IMR-90 (cell line): ENCODE data around the gene LINC01488. TPM values are rescaled to one million over a fixed set of nuclear protein-coding genes. Genes with fewer than 3 reads are reported as not detected.
A peak's percentile ranks its signal among the peaks of the same experiment; 100 is the strongest.

Experiments used
- ATAC-seq: fragments of 200-7000 bp; cut with Tn5 transposase; 2 replicates; pipeline ENCODE4 v1.9.1; 2020; ENCODE audit warnings: low read depth, mild to moderate bottlenecking, moderate library complexity
- BruUV-seq: library from RNA; stranded (reverse); fragments of 400-500 nt; replicated peaks from 2 replicates; lab custom pipeline; 2021; lab: Mats Ljungman, UMichigan
- CTCF ChIA-PET: fragments of 300-600 bp; formaldehyde crosslinking; extraction: SDS; loops from one replicate; lab custom pipeline; 2021; ENCODE audit warnings: antibody characterized with exemption; lab: Yijun Ruan, JAX
- POLR2A ChIA-PET: fragments of 300-600 bp; sonication (Branson Sonifier 250); formaldehyde crosslinking; loops from one replicate; lab custom pipeline; 2022; ENCODE audit warnings: antibody characterized with exemption; ENCODE audit not compliant: unreplicated experiment; lab: Charles Lee
- DNase-seq: peaks from one replicate; pipeline ENCODE4 v3.0.0; 2013
- H2AFZ ChIP-seq: replicated peaks from 2 replicates; pipeline ENCODE3; 2013; ENCODE audit warnings: low read length, mild to moderate bottlenecking; ENCODE audit not compliant: poor library complexity
- H2AK5ac ChIP-seq: 2 replicates; pipeline ENCODE4 v1.6.1; 2013; ENCODE audit warnings: low read depth, low read length, inconsistent platforms
- H2AK9ac ChIP-seq: replicated peaks from 2 replicates; pipeline ENCODE3; 2013; ENCODE audit warnings: mild to moderate bottlenecking, low read depth, low read length, moderate library complexity; ENCODE audit not compliant: poor library complexity
- H2BK120ac ChIP-seq: 2 replicates; pipeline ENCODE4 v1.6.1; 2013; ENCODE audit warnings: low read depth, low read length, inconsistent platforms
- H2BK15ac ChIP-seq: 3 replicates; pipeline ENCODE4 v1.6.1; 2013; ENCODE audit warnings: low read depth, low read length, inconsistent platforms
- H2BK20ac ChIP-seq: 2 replicates; pipeline ENCODE4 v1.6.1; 2013; ENCODE audit warnings: low read depth, mild to moderate bottlenecking, inconsistent platforms, low read length, moderate library complexity
- H2BK5ac ChIP-seq: 2 replicates; pipeline ENCODE4 v1.6.1; 2013; ENCODE audit warnings: mild to moderate bottlenecking, low read depth, low read length, inconsistent platforms; ENCODE audit not compliant: poor library complexity, severe bottlenecking
- H3K14ac ChIP-seq: replicated peaks from 2 replicates; pipeline ENCODE4 v1.6.1; 2013; ENCODE audit warnings: low read depth, low read length, inconsistent platforms
- H3K18ac ChIP-seq: 2 replicates; pipeline ENCODE4 v1.6.1; 2013; ENCODE audit warnings: low read depth, low read length, control low read depth
- H3K23ac ChIP-seq: 2 replicates; pipeline ENCODE4 v1.6.1; 2013; ENCODE audit warnings: low read depth, low read length, inconsistent platforms
- H3K27ac ChIP-seq: 2 replicates; pipeline ENCODE4 v1.5.1; 2013; ENCODE audit warnings: mild to moderate bottlenecking, control low read depth, low read length; ENCODE audit not compliant: insufficient read depth
- H3K27me3 ChIP-seq: 2 replicates; pipeline ENCODE4 v1.6.1; 2013; ENCODE audit warnings: low read length; ENCODE audit not compliant: control insufficient read depth, insufficient read depth
- H3K36me3 ChIP-seq: 2 replicates; pipeline ENCODE4 v1.6.1; 2013; ENCODE audit warnings: low read length, mixed read lengths; ENCODE audit not compliant: control insufficient read depth, insufficient read depth
- H3K4ac ChIP-seq: 2 replicates; pipeline ENCODE4 v1.6.1; 2013; ENCODE audit warnings: low read depth, low read length, inconsistent platforms
- H3K4me1 ChIP-seq: 2 replicates; pipeline ENCODE4 v1.6.1; 2013; ENCODE audit warnings: low read length, mixed read lengths; ENCODE audit not compliant: control insufficient read depth, insufficient read depth
- H3K4me2 ChIP-seq: 2 replicates; pipeline ENCODE4 v1.6.1; 2013; ENCODE audit warnings: low read depth, mild to moderate bottlenecking, control low read depth, low read length, moderate library complexity
- H3K4me3 ChIP-seq: 2 replicates; pipeline ENCODE4 v1.5.1; 2013; ENCODE audit warnings: low read depth, mild to moderate bottlenecking, control low read depth, low read length, moderate library complexity; ENCODE audit not compliant: insufficient read depth
- H3K56ac ChIP-seq: 2 replicates; pipeline ENCODE4 v1.6.1; 2013; ENCODE audit warnings: low read length, inconsistent platforms; ENCODE audit not compliant: insufficient read depth; ENCODE audit errors: extremely low read depth
- H3K79me1 ChIP-seq, 2 experiments: 2 replicates each; pipeline ENCODE4 v1.6.1; 2013; ENCODE audit warnings: low read length in 2 of 2, inconsistent platforms in 1 of 2, low read depth in 1 of 2
- H3K9ac ChIP-seq: 2 replicates; pipeline ENCODE4 v1.6.1; 2013; ENCODE audit warnings: low read depth, low read length, control low read depth
- H3K9me1 ChIP-seq: 2 replicates; pipeline ENCODE4 v1.6.1; 2013; ENCODE audit warnings: low read length, inconsistent platforms; ENCODE audit not compliant: insufficient read depth
- H3K9me3 ChIP-seq: 2 replicates; pipeline ENCODE4 v1.6.1; 2013; ENCODE audit warnings: low read length; ENCODE audit not compliant: control insufficient read depth, insufficient read depth
- H4K20me1 ChIP-seq: 2 replicates; pipeline ENCODE4 v1.6.1; 2013; ENCODE audit warnings: low read length, inconsistent platforms; ENCODE audit not compliant: insufficient read depth
- H4K5ac ChIP-seq: 2 replicates; pipeline ENCODE4 v1.6.1; 2013; ENCODE audit warnings: mild to moderate bottlenecking, low read depth, low read length, control low read depth
- H4K8ac ChIP-seq, 2 experiments: 2 replicates each; pipeline ENCODE4 v1.6.1; 2013; ENCODE audit warnings: low read depth in 2 of 2, low read length in 2 of 2, control low read depth in 1 of 2, inconsistent platforms in 1 of 2
- H4K91ac ChIP-seq: 2 replicates; pipeline ENCODE4 v1.6.1; 2013; ENCODE audit warnings: low read depth, low read length, inconsistent platforms; ENCODE audit not compliant: insufficient read depth
- BHLHE40 ChIP-seq: fragments of 150-350 bp; IDR thresholded peaks from 2 replicates; pipeline ENCODE4 v1.6.1; 2016; ENCODE audit warnings: mild to moderate bottlenecking, low read depth, low read length
- CEBPB ChIP-seq: IDR thresholded peaks from 2 replicates; pipeline ENCODE4 v1.6.1; 2012; ENCODE audit warnings: low read depth, low read length, improper control_type of control experiment
- CHD1 ChIP-seq: IDR thresholded peaks from 2 replicates; pipeline ENCODE4 v1.6.1; 2012; ENCODE audit warnings: low read depth, low read length, improper control_type of control experiment
- MAFK ChIP-seq: IDR thresholded peaks from 2 replicates; pipeline ENCODE4 v1.6.1; 2012; ENCODE audit warnings: low read depth, low read length, improper control_type of control experiment
- MXI1 ChIP-seq: IDR thresholded peaks from 2 replicates; pipeline ENCODE4 v1.6.1; 2012; ENCODE audit warnings: low read depth, mild to moderate bottlenecking, low read length, moderate library complexity, borderline replicate concordance
- RAD21 ChIP-seq: IDR thresholded peaks from 2 replicates; pipeline ENCODE4 v1.6.1; 2012; ENCODE audit warnings: low read length, improper control_type of control experiment
- RCOR1 ChIP-seq: IDR thresholded peaks from 2 replicates; pipeline ENCODE4 v1.6.1; 2012; ENCODE audit warnings: mild to moderate bottlenecking, low read length, improper control_type of control experiment; ENCODE audit not compliant: insufficient replicate concordance
- RFX5 ChIP-seq: IDR thresholded peaks from 2 replicates; pipeline ENCODE4 v1.8.0; 2012; ENCODE audit warnings: low read depth, mild to moderate bottlenecking, low read length, moderate library complexity
- USF2 ChIP-seq: fragments of 150-350 bp; IDR thresholded peaks from 2 replicates; pipeline ENCODE4 v1.6.1; 2017; ENCODE audit warnings: mild to moderate bottlenecking, antibody characterized with exemption, low read length, low read depth
- WGBS, 2 experiments: methylation state at CpG; one replicate each; pipeline versions ENCODE4 v1.1.5 to v1.1.7; 2013; ENCODE audit warnings: missing lambda C conversion rate in 2 of 2; ENCODE audit not compliant: insufficient read length in 1 of 2; ENCODE audit errors: extremely low coverage in 2 of 2; 5-methylcytosine and 5-hydroxymethylcytosine counted together
- dilution Hi-C: fragments of 300-500 bp; cut with HindIII; formaldehyde crosslinking; loops from one replicate; pipeline ENCODE4 v1.14.3; 2018; ENCODE audit warnings: low sequenced_read_pairs; ENCODE audit not compliant: unreplicated experiment
- in situ Hi-C: fragments of 300-500 bp; cut with MboI; formaldehyde crosslinking; loops from 3 replicates; pipeline ENCODE4 v1.14.3; 2019; ENCODE audit warnings: low sequenced_read_pairs, inconsistent platforms, mixed read lengths
- intact Hi-C: fragments of 100-400 bp; cut with micrococcal nuclease; formaldehyde crosslinking; loops from 2 replicates; pipeline ENCODE4 v1.10.0; 2022
- polyA plus RNA-seq, 3 experiments: library from polyadenylated mRNA; depleted of rRNA; stranded (reverse); fragments of >200 nt; gene quantifications; 2 replicates each; pipeline ENCODE4 v1.2.3, GENCODE V29; 2012; ENCODE audit warnings: low replicate concordance in 1 of 3
- total RNA-seq: library from RNA; depleted of rRNA; stranded (reverse); fragments of >200 nt; gene quantifications from 2 replicates; pipeline ENCODE4 v1.2.3, GENCODE V29; 2012
- TF ChIP-seq, protein P1 (sequence below): fragments of 150-350 bp; IDR thresholded peaks from 2 replicates; pipeline ENCODE4 v1.6.1; 2016; ENCODE audit warnings: low read depth, mild to moderate bottlenecking, low read length, moderate library complexity, borderline replicate concordance
- TF ChIP-seq, protein P2 (sequence below): conservative IDR thresholded peaks from 2 replicates; pipeline ENCODE4 v1.5.1; 2012; ENCODE audit warnings: mild to moderate bottlenecking, low read depth, low read length, improper control_type of control experiment

The LINC01488 gene
- total and polyA plus RNA-seq, 2 of the 4 experiments (the other 2 are of a cell fraction) = not detected

- TF ChIP-seq MAFK (no peak), BHLHE40 (no peak)
These were observed 12.7 kb downstream of the LINC01488 start (continued) for GRCh38 chr11:69493931-69494821.

DNA sequence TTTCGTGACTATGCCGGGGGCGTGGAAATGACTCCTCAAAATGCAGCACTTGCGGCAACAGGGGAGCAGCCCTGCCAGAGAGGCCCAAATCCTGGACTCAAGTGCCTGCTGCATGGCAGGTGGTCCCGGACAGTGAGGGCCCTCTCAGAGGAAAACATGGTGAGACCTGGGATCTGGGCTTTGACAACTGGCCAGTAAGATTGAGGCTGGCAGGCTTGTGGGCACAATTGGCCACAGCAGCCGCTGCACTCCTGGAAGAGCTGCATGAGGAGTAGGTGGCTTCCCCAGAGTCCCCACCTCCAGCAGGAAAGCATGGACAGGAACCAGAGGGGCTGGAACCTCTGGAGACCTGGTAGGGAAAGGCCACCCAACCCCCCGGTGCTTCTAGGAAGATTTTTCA lies 13.4 kb downstream of the LINC01488 start:
- no peak overlapping the region for H3K27ac ChIP-seq
- no peak overlapping the region for H3K4me3 ChIP-seq
- H3K23ac ChIP-seq = no peak overlapping the region
- DNase-seq (no peak), ATAC-seq (no peak)
- no peaks in the 10 kb centered on the region for H3K36me3 ChIP-seq
- no peak overlapping the region for H3K9ac ChIP-seq
- peaks cover 2% of the 10 kb centered on the region; the same call in 1 of the 2 replicates for H3K27me3 ChIP-seq
- dilution Hi-C loops (no loop called here), in situ Hi-C loops (no loop called here), intact Hi-C loops (no loop called here)
- no peak overlapping the region for H3K56ac ChIP-seq
- no peak overlapping the region for H4K5ac ChIP-seq
- H2BK20ac ChIP-seq = peak overlapping the region; percentile 90
- H3K4ac ChIP-seq = peak overlapping the region; percentile 98; the same call in 1 of the 2 replicates
- H3K9me1 ChIP-seq = peaks cover 16% of the 10 kb centered on the region
- ChIA-PET CTCF (no interaction called here), POLR2A (no interaction called here)
- BruUV-seq = no TSS peak
- H2AFZ ChIP-seq = no peak overlapping the region
- no peak overlapping the region for H3K18ac ChIP-seq
- H2BK5ac ChIP-seq = no peak overlapping the region
- H2AK5ac ChIP-seq = peak overlapping the region; percentile 37; the same call in 1 of the 2 replicates
- H3K4me2 ChIP-seq = no peak overlapping the region
- H2BK120ac ChIP-seq = peak overlapping the region; percentile 98
- no peaks in the 10 kb centered on the region for H4K20me1 ChIP-seq
- H4K91ac ChIP-seq = peak overlapping the region; percentile 98
- H3K14ac ChIP-seq = no peak overlapping the region
- peak overlapping the region; percentile 35 for H2AK9ac ChIP-seq
- H3K4me1 ChIP-seq = peaks cover 12% of the 10 kb centered on the region
- H3K79me1 ChIP-seq = peaks cover 0 to 10% of the 10 kb centered on the region in 2 experiments; a peak in 1 of 4 replicates
- H3K9me3 ChIP-seq = no peaks in the 10 kb centered on the region
- peak overlapping the region; percentile 96; the same call in 2 of the 3 replicates for H2BK15ac ChIP-seq
- H4K8ac ChIP-seq = no peak overlapping the region
- WGBS, 2 experiments = 100% methylated on average over 6 of the region's 7 CpGs; no CpG with 5 or more reads in 1 of the 2 experiments
- no peak for TF ChIP-seq RAD21
- TF ChIP-seq CHD1 = no peak
- TF ChIP-seq BHLHE40 = no peak
- no peak for TF ChIP-seq RCOR1
- TF ChIP-seq, protein P1, sequence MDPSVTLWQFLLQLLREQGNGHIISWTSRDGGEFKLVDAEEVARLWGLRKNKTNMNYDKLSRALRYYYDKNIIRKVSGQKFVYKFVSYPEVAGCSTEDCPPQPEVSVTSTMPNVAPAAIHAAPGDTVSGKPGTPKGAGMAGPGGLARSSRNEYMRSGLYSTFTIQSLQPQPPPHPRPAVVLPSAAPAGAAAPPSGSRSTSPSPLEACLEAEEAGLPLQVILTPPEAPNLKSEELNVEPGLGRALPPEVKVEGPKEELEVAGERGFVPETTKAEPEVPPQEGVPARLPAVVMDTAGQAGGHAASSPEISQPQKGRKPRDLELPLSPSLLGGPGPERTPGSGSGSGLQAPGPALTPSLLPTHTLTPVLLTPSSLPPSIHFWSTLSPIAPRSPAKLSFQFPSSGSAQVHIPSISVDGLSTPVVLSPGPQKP = no peak
- TF ChIP-seq CEBPB = no peak
- TF ChIP-seq RFX5 = no peak
- TF ChIP-seq MXI1 = no peak
- TF ChIP-seq, protein P2, sequence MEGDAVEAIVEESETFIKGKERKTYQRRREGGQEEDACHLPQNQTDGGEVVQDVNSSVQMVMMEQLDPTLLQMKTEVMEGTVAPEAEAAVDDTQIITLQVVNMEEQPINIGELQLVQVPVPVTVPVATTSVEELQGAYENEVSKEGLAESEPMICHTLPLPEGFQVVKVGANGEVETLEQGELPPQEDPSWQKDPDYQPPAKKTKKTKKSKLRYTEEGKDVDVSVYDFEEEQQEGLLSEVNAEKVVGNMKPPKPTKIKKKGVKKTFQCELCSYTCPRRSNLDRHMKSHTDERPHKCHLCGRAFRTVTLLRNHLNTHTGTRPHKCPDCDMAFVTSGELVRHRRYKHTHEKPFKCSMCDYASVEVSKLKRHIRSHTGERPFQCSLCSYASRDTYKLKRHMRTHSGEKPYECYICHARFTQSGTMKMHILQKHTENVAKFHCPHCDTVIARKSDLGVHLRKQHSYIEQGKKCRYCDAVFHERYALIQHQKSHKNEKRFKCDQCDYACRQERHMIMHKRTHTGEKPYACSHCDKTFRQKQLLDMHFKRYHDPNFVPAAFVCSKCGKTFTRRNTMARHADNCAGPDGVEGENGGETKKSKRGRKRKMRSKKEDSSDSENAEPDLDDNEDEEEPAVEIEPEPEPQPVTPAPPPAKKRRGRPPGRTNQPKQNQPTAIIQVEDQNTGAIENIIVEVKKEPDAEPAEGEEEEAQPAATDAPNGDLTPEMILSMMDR = no peak
- TF ChIP-seq USF2 = no peak
